Measurements from ENCODE around the gene COL18A1.

Gene COL18A1

DNA sequence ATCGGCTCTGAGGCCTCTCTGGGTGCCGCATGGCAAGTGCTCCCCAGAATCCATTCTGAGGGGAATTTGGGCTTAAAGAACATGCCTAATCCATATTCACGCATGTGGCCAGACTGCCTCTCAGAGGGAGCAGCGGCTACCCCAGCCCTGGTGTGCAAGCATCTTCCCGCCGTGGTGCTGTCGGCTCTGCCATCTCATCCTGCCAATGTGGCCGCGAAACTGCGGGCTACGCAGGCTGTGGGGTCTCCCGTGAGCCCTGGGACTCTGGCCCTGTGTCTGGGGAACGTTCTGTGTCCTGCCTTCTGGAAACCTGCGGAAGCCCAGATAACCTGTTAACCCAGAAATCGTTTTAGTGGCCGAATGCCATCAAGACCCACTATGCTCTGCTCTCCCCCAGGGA lies 76.6 kb downstream of the COL18A1 start:
- TF ChIP-seq, protein P1, sequence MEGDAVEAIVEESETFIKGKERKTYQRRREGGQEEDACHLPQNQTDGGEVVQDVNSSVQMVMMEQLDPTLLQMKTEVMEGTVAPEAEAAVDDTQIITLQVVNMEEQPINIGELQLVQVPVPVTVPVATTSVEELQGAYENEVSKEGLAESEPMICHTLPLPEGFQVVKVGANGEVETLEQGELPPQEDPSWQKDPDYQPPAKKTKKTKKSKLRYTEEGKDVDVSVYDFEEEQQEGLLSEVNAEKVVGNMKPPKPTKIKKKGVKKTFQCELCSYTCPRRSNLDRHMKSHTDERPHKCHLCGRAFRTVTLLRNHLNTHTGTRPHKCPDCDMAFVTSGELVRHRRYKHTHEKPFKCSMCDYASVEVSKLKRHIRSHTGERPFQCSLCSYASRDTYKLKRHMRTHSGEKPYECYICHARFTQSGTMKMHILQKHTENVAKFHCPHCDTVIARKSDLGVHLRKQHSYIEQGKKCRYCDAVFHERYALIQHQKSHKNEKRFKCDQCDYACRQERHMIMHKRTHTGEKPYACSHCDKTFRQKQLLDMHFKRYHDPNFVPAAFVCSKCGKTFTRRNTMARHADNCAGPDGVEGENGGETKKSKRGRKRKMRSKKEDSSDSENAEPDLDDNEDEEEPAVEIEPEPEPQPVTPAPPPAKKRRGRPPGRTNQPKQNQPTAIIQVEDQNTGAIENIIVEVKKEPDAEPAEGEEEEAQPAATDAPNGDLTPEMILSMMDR (IDR thresholded peaks at IDR 0.05; ENCODE audit: borderline replicate concordance, insufficient read depth, low read depth, low read length): no peak

DNA sequence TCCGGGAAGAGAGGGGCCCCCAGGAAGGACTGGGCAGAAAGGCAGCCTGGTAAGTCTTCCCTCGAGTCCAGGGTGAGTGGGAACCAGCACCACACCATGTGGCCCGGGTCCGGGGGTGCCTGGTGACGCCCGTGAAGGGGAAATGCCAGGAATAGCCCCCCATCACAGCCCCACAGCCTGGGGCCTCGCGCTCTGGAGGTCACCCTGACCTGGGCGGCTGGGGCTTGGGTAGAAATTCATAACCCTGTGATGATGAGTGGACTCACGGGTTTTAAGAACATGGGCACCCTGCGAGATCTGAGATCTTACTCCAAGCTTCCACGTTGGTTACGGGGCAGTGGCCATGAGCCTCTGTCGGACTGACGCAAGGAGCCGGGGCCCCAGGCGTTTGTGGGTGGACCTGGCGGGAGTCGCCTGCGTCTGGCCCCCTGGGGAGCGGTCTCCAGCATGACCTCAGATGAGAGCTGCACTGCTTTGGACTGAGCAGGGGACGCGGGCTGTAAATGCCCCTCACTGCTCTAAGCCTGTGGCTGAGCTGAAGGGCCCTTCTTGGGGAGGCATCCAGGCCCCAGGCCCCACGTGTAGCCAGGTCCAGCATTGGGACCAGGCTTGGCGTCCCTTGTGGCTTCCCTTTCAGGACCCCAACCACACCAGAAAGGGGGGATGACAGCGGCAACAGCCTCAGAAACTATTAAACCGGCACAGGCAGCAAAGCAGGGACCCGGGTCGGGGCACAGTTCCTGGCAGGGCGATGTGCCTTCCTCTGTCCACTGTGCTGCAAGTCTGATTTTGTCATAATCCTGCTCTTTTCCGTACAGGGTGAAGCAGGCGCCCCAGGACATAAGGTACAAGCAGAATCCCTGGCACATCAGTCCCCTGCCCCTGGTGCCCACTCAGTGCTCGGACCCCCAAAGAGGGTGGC lies 77.3 kb downstream of the COL18A1 start:
- TF ChIP-seq, protein P1 (IDR thresholded peaks at IDR 0.05; ENCODE audit: borderline replicate concordance, insufficient read depth, low read depth, low read length): no peak
- H3K4me3 ChIP-seq (ENCODE audit: low read depth, low read length): no peak overlapping the region

More for the DNA sequence above, 76.6 kb downstream of the COL18A1 start:
- H3K4me3 ChIP-seq (ENCODE audit: low read depth, low read length): no peak overlapping the region

DNA sequence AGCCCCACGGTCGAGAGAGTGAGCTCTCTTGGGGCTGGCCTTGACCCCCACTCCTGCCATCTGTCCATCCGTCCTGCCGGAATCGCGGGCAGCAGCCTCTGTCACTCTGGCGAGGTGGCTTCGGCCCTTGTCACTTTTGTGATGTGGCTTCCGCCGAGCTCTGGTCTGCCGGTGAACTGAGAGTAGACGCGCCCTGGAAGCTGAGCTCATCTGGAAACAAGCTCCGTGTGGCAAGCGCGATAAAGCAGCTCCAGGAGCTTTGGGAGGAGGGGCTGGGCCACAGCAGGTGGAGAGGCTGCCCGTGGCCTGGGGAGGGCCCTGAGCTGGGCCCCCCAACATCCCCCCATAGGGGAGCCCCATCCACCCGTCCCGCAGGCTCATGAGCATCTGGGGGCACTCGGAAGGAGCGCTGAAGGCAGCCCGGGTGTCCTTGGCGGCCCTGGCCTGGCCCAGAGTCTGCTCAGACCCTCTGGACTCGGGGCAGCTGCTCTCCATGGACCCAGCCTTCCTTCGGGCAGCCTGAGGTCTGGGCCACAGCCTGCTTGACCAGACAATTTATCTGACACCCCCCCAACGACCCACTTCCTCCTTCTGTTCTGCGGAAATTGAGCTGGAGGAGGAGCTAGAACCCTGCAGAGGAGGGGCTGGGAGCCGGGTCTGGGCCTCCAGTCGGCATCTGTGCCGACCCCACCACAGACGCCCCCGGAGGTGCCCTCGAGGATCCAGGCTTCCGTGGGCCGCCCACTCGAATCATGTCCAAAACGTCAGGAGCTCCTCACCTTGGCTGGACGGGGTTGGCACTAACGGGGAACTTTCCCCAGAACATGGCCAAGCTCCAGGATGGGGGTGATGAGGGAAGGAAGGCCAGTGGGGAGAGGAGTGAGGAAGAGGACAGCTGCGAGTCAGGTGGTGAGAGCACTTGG lies 78.2 kb downstream of the COL18A1 start:
- TF ChIP-seq, protein P1 (IDR thresholded peaks at IDR 0.05; ENCODE audit: borderline replicate concordance, insufficient read depth, low read depth, low read length): no peak
- no peak overlapping the region for H3K4me3 ChIP-seq (ENCODE audit: low read depth, low read length)

DNA sequence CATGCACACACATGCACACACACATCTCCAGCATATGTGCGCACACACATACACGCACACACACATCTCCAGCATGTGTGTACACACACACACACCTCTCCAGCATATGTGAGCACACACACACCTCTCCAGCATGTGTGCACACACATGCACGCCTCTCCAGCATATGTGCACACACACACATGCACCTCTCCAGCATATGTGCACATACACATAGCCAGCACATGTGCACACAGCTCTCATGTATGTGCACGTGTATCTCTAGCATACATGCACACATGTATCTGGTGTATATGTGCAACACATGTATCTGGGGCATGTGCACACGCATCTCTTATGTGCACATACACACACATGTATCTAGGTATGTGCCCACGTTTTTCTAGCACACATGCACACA lies 79.4 kb downstream of the COL18A1 start:
- TF ChIP-seq, protein P1 (IDR thresholded peaks at IDR 0.05; ENCODE audit: borderline replicate concordance, insufficient read depth, low read depth, low read length): no peak
- no peak overlapping the region for H3K4me3 ChIP-seq (ENCODE audit: low read depth, low read length)

DNA sequence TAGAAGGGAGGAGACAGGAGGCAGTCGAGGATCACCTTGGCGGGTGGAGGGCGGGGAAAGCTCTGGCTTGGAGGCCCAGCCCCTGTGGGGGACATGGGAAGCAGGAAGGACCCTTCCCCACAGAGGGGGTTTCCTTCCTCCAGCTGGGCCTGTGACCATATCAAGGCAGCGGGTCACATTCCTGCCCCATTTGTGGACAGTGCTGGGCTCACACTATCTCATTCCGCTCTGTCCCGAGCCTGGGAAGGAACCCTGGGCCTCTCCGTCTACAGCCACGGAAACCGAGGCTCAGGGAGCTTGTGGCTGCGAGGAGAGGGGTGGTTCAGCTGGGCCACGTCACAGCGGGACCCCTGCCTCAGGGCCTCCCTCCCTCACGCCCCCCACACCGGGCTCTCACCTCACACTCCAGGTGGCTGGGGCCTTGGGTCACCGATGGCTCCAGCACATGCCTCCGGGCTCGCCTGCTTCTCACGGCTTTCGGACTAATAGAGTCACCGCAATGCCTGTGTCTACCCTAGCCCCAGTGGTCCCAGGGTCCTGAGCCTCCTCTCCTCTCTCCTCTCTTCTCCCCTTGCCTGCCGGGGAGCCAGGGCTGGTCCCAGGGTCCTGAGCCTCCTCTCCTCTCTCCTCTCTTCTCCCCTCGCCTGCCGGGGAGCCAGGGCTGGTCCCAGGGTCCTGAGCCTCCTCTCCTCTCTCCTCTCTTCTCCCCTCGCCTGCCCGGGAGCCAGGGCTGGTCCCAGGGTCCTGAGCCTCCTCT lies 80.9 kb downstream of the COL18A1 start:
- no peak overlapping the region for H3K4me3 ChIP-seq (ENCODE audit: low read depth, low read length)
- TF ChIP-seq, protein P1 (IDR thresholded peaks at IDR 0.05; ENCODE audit: borderline replicate concordance, insufficient read depth, low read depth, low read length): no peak

DNA sequence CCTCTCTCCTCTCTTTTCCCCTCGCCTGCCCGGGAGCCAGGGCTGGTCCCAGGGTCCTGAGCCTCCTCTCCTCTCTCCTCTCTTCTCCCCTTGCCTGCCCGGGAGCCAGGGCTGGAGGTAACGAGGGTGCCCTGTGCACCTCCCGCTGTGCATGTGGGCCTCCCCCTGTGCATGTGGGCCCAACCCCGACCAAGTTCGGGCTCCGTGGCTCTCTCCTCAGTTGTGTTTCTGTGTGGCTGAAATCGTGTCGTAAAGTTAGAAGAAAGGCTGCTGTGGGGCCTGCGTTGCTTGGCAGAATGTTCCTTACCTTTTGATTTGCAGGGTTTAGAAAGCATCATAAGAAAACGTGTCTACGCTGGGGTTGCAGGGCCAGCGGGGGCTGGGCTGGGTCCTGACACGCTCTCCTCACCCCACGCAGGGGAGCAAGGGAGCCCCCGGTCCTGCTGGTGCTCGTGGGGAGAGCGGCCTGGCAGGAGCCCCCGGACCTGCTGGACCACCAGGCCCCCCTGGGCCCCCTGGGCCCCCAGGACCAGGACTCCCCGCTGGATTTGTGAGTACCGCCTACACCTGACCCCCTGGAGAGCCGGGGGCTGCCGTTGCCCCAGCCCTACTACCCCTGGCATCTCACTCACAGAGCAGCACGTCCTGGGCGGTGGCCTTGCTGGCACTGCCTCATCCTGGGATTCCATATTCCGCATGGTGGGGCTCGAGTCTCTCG lies 81.6 kb downstream of the COL18A1 start:
- TF ChIP-seq, protein P1 (IDR thresholded peaks at IDR 0.05; ENCODE audit: borderline replicate concordance, insufficient read depth, low read depth, low read length): no peak
- no peak overlapping the region for H3K4me3 ChIP-seq (ENCODE audit: low read depth, low read length)
